HG03175 (cell line): ENCODE measurements around the gene ANKMY2.
"Not testable (repeated sequence)": the region's sequence is repeated elsewhere in the genome, so short reads cannot be mapped to it uniquely, and the experiment has no call there.

ENCODE experiments used
- ATAC-seq: cut with Tn5 transposase; IDR thresholded peaks from one replicate; pipeline ENCODE4 v1.9.1; 2021; ENCODE audit warnings: mild to moderate bottlenecking, moderate library complexity; ENCODE audit not compliant: unreplicated experiment

The ANKMY2 gene

GRCh38 chr7:16627236-16627635 lies 18.3 kb downstream of the ANKMY2 start:
- ATAC-seq, result no peak

GRCh38 chr7:16626388-16626787 lies 19.2 kb downstream of the ANKMY2 start:
- no peak for ATAC-seq

GRCh38 chr7:16619979-16620408 lies 25.6 kb downstream of the ANKMY2 start:
- peak; percentile 86 for ATAC-seq

- ATAC-seq, result no peak
Measured at GRCh38 chr7:16616542-16616941, 29.0 kb downstream of the ANKMY2 start.

GRCh38 chr7:16616122-16616521 lies 29.4 kb downstream of the ANKMY2 start:
- ATAC-seq, result no peak

- ATAC-seq, result no peak
Measured at GRCh38 chr7:16615228-16615627, 30.3 kb downstream of the ANKMY2 start.

GRCh38 chr7:16611711-16612110 lies 33.8 kb downstream of the ANKMY2 start:
- ATAC-seq, result no peak

GRCh38 chr7:16609842-16610450 lies 35.6 kb downstream of the ANKMY2 start:
- peak; percentile 86 for ATAC-seq

- no peak for ATAC-seq
Measured at GRCh38 chr7:16606704-16607103, 38.9 kb downstream of the ANKMY2 start.

- ATAC-seq, result no peak
Measured at GRCh38 chr7:16604054-16604453, 41.5 kb downstream of the ANKMY2 start.

GRCh38 chr7:16603633-16604032 lies 41.9 kb downstream of the ANKMY2 start:
- no peak for ATAC-seq

- ATAC-seq, result no peak
Measured at GRCh38 chr7:16599860-16600259, 45.7 kb downstream of the ANKMY2 start.

- no peak for ATAC-seq
Measured at GRCh38 chr7:16598015-16598414, 47.5 kb downstream of the ANKMY2 start.

- not testable (repeated sequence) for ATAC-seq
Measured at GRCh38 chr7:16595596-16595995, 50.0 kb downstream of the ANKMY2 start.

GRCh38 chr7:16594676-16595075 lies 50.9 kb downstream of the ANKMY2 start:
- no peak for ATAC-seq

GRCh38 chr7:16594061-16594460 lies 51.5 kb downstream of the ANKMY2 start:
- ATAC-seq, result no peak

GRCh38 chr7:16592395-16592794 lies 53.2 kb downstream of the ANKMY2 start:
- ATAC-seq, result no peak

GRCh38 chr7:16590424-16590823 lies 55.1 kb downstream of the ANKMY2 start:
- ATAC-seq, result no peak

GRCh38 chr7:16589881-16590280 lies 55.7 kb downstream of the ANKMY2 start:
- no peak for ATAC-seq

- ATAC-seq, result no peak
Measured at GRCh38 chr7:16587790-16588189, 57.8 kb downstream of the ANKMY2 start.

- no peak for ATAC-seq
Measured at GRCh38 chr7:16587129-16587528, 58.4 kb downstream of the ANKMY2 start.

- ATAC-seq, result no peak
Measured at GRCh38 chr7:16586081-16586874, 59.3 kb downstream of the ANKMY2 start.
